HG03196 (cell line): ENCODE measurements around the gene SPRY1.

Experiments used
- ATAC-seq: cut with Tn5 transposase; IDR thresholded peaks from one replicate; pipeline ENCODE4 v1.9.1; 2021; ENCODE audit not compliant: unreplicated experiment

SPRY1 gene

GRCh38 chr4:123396307-123397143 lies at the start of gene SPRY1:
TSS of gene SPRY1 (plus strand) at chr4:123396795. CDS start at chr4:123401592, 4,797 bp downstream.
- peak; percentile 46 for ATAC-seq

GRCh38 chr4:123346951-123347350 lies 49.6 kb upstream of the SPRY1 start:
- ATAC-seq, result peak; percentile 53

DNA sequence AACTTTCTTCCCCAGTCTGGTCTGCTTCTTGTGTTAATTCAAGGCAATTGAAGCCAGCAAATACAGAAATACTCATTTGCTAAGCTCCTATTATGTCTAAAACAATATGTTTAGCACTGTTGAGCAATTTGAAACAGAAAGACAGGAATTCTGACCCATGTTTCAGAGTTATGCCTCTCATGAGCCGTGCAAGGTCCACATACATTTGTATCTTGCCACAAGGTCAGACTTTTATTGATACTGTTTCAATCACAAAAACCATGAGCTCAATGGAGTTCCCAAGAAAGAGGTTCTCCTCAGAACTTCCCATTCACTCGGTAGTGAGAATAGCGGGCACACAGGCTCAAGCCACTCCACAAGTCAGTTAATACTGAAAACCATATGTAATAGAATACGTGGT lies 47.6 kb upstream of the SPRY1 start:
- no peak for ATAC-seq

DNA sequence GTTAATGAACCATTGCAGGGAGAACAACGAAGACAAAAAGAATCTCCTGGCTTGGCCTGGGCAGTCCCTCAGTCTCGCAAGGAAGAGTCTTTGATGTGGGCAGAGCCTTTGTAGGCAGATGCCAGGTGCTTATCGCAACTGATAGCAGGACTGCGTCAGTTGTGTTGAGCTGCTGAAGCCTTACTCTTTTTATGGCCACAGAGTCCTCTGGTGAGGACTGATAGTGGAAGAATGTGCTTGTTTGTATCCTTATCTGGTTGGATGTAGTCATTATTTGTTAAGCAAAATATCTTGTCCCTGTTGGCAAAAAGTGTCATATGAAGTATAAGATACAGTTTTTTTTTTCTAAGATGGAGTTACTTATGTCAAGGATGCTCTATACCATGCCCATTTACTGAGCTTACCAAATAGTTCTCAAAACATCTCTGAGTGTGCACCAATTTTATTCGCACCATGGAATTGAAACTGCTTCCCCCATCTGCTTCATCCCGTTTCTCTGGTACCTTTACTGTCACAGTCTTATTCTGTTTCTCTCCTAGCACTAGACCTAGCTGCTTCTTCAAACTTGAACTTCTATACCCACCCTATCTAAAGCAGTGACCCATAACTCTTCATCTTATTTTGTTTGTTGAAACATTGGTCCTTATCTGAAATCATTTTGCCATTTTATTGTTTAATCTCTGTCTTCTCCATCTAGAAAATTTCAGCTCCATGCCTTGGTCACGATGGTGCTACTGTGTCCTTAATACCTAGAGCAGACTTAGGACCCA lies 47.0 kb upstream of the SPRY1 start:
- ATAC-seq, result no peak

- ATAC-seq, result no peak
Observed at GRCh38 chr4:123350191-123350544, 46.4 kb upstream of the SPRY1 start.

GRCh38 chr4:123350726-123351125 lies 45.9 kb upstream of the SPRY1 start:
- ATAC-seq, result no peak

- ATAC-seq, result no peak
Observed at GRCh38 chr4:123351713-123352112, 44.9 kb upstream of the SPRY1 start.

- no peak for ATAC-seq
Observed at GRCh38 chr4:123352240-123352945, 44.2 kb upstream of the SPRY1 start.

DNA sequence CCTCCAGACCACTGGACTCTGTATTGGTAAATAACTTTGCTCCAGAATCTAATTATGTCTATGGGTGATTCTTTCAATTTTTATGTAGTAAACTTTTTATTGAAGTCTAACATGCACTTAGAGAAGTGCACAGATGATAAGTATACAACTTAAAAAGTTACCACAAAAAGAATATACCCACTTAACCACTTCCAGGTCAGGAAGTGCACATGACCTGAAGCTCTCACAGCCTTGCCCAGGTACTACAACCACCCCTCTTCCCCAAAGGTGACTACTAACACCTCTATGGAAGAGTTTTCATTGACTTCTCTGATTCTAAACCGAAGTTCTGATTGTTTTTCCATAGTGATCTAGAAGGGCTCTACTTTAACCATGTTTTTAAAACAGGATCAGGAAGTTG lies 43.6 kb upstream of the SPRY1 start:
- no peak for ATAC-seq

DNA sequence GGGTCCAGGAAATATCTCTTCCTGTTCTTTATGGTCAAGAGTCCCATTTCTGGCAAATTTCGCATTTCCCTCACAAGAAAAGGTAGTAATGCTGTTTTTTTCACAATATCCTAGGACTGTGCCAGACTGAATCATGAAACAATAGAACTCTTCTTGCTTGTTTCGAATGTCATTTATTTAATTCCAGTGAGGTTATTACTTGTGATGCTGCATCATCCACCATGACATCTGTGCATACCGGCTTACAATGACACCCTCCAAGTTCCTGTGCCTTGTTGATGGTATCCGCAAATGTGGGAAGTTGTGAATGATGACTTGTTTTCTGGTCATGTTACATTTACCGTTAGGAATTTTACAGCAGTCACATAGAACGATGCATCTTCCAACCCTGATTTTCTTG lies 42.9 kb upstream of the SPRY1 start:
- ATAC-seq, result no peak

GRCh38 chr4:123354701-123355100 lies 41.9 kb upstream of the SPRY1 start:
- no peak for ATAC-seq

GRCh38 chr4:123356921-123357320 lies 39.7 kb upstream of the SPRY1 start:
- ATAC-seq, result no peak

GRCh38 chr4:123359449-123360315 lies 36.9 kb upstream of the SPRY1 start:
- ATAC-seq, result no peak

- ATAC-seq, result no peak
Observed at GRCh38 chr4:123361195-123361861, 35.3 kb upstream of the SPRY1 start.

DNA sequence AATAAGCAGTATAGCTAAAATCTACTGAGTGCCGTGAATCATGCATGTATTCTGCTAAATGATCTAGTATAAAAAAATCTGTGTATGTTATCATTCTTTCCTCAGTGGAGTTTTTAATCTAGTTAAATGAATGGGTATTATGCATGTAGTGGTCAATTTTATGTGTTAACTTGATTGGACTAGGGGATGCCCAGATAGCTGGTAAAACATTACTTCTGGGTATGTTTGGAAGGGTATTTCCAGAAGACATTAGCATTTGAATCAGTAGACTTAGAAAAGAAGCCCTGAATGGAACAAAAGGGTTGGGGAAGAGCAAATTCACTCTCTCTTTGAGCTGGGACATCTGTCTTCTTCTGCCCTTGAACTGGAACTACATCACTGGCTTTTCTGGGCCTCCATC lies 34.5 kb upstream of the SPRY1 start:
- ATAC-seq, result no peak

GRCh38 chr4:123363729-123364128 lies 32.9 kb upstream of the SPRY1 start:
- peak; percentile 97 for ATAC-seq

DNA sequence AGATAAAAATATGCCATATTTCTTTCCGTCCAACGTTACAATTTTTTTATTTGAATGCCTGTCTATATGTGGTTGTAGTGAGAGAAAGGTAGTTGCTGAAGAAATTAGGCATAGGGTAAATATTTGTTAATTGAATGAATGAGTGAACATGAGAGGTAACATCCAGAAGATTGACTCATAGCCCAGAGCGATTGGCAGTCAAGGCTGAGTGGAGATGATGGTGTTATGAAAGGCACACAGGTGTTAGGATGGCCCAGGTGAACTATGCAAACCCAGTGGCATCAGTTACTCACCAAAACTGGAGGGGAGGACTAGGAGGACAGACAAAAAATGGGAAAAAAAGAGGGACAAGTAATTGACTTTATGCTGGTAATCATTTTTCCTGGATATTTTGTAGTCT lies 31.7 kb upstream of the SPRY1 start:
- no peak for ATAC-seq

- ATAC-seq, result no peak
Observed at GRCh38 chr4:123365412-123365811, 31.2 kb upstream of the SPRY1 start.

DNA sequence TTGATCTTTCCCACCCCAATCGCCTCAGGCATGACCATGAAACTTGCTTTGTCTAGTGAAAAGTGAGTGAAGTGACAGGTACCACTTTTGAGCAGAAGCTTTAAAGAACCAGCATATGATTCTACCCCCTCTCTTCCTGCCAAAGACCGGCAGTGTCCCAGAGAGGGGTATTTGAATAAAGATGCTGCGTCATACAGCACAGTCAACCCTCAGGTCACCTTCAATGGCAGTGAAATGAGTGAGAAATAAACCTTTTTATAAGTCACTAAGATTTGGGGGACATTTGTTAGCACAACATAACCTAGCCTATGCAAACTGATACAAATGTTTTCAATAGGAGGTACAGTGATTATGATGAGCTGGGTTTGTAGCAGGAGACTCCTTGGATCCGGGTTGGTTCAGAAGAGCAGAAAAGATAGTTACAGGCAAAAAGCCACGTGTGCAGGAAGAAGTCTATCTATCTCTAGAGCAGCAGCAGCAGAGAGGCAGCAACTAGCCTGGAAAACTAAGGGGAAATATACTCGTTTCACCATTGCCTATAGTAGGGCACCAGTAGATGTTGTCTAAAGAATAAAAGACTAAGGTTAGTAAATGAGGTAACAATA lies 30.3 kb upstream of the SPRY1 start:
- ATAC-seq, result no peak

DNA sequence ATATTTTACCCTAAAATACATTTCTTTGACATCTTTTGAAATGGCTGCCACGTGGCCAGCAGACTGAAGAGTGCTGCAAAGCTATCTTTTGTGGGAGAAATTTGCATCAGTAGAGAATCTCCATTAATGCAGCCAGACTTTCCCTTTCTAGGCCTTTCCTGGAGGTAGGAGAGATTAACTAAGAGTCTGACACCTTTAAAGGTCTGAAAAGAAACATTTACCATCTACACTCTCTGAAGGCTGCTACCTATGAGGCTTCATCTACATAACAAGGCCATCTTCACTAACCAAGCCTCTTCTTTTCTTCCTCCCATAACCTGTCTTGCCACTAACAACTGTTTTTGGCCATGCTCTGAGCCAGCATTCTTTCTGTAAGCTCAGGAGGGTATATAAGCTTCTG lies 17.8 kb upstream of the SPRY1 start:
- ATAC-seq, result no peak
